Sigmoid colon (tissue), 4 donors: ENCODE data around the gene RCCD1.

Experiments
- EP300 ChIP-seq, 4 donors: sonication (generic); formaldehyde crosslinking; IDR thresholded peaks; one replicate each; pipeline ENCODE4 v1.6.1; 2017; ENCODE audit warnings: antibody characterized with exemption in 4 of 4
- TF ChIP-seq, protein P1 (sequence below), 4 experiments: fragments of 450-650 bp in 3 of 4; fragments of 200-600 bp in 1 of 4; IDR thresholded peaks; one replicate each; pipeline ENCODE4 v1.5.1; 2016 to 2019; ENCODE audit warnings: antibody characterized with exemption in 4 of 4, mild to moderate bottlenecking in 3 of 4, moderate library complexity in 2 of 4

DNA sequence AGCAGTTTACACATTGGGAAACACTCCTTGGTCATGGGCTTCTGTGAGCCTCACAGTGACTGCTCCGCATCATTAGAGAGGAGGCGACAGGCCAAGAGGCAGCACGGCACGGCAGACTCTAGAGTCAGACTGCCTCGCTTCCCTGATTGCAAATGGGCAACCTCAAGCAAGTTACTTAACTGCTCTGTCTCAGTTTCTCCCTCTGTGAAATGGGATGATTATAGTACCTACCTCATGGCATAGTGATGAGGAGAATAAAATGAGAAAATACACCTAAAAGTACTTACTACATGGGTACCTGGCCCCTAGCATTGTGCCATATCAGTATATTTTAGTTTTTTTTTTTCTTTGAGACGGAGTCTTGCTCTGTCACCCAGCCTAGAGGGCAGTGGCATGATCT, 4.0 kb upstream of the RCCD1 start:
- no peak for TF ChIP-seq EP300 (IDR thresholded peaks at IDR 0.05)
- TF ChIP-seq, protein P1, sequence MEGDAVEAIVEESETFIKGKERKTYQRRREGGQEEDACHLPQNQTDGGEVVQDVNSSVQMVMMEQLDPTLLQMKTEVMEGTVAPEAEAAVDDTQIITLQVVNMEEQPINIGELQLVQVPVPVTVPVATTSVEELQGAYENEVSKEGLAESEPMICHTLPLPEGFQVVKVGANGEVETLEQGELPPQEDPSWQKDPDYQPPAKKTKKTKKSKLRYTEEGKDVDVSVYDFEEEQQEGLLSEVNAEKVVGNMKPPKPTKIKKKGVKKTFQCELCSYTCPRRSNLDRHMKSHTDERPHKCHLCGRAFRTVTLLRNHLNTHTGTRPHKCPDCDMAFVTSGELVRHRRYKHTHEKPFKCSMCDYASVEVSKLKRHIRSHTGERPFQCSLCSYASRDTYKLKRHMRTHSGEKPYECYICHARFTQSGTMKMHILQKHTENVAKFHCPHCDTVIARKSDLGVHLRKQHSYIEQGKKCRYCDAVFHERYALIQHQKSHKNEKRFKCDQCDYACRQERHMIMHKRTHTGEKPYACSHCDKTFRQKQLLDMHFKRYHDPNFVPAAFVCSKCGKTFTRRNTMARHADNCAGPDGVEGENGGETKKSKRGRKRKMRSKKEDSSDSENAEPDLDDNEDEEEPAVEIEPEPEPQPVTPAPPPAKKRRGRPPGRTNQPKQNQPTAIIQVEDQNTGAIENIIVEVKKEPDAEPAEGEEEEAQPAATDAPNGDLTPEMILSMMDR (IDR thresholded peaks at IDR 0.05), result no peak
